GM20000 (cell line): ENCODE data around the gene ANKRD63.

Source experiments
- DNase-seq: peaks from one replicate; pipeline ENCODE4 v3.0.0; 2012; ENCODE audit warnings: low spot score
- CTCF ChIP-seq: IDR thresholded peaks from 2 replicates; pipeline ENCODE4 v1.5.1; 2012; ENCODE audit warnings: mild to moderate bottlenecking, control low read depth; ENCODE audit errors: extremely low read depth, missing control alignments

The ANKRD63 gene

GRCh38 chr15:40275523-40275922 lies 7.3 kb downstream of the ANKRD63 start:
- no peak for TF ChIP-seq CTCF
- no peak for DNase-seq

- peak; percentile 100 for TF ChIP-seq CTCF
- DNase-seq: peak; percentile 89
These were observed 8.3 kb downstream of the ANKRD63 start for GRCh38 chr15:40274350-40275274.

- no peak for DNase-seq
- no peak for TF ChIP-seq CTCF
These were observed 9.4 kb downstream of the ANKRD63 start for GRCh38 chr15:40273428-40273827.

GRCh38 chr15:40272485-40273056 lies 10.3 kb downstream of the ANKRD63 start:
- no peak for TF ChIP-seq CTCF
- DNase-seq: no peak

- TF ChIP-seq CTCF: no peak
- no peak for DNase-seq
These were observed 11.0 kb downstream of the ANKRD63 start for GRCh38 chr15:40271685-40272484.

- no peak for TF ChIP-seq CTCF
- no peak for DNase-seq
These were observed 12.4 kb downstream of the ANKRD63 start for GRCh38 chr15:40270246-40270995.
